ENCODE data around the gene GPR17.

DNA sequence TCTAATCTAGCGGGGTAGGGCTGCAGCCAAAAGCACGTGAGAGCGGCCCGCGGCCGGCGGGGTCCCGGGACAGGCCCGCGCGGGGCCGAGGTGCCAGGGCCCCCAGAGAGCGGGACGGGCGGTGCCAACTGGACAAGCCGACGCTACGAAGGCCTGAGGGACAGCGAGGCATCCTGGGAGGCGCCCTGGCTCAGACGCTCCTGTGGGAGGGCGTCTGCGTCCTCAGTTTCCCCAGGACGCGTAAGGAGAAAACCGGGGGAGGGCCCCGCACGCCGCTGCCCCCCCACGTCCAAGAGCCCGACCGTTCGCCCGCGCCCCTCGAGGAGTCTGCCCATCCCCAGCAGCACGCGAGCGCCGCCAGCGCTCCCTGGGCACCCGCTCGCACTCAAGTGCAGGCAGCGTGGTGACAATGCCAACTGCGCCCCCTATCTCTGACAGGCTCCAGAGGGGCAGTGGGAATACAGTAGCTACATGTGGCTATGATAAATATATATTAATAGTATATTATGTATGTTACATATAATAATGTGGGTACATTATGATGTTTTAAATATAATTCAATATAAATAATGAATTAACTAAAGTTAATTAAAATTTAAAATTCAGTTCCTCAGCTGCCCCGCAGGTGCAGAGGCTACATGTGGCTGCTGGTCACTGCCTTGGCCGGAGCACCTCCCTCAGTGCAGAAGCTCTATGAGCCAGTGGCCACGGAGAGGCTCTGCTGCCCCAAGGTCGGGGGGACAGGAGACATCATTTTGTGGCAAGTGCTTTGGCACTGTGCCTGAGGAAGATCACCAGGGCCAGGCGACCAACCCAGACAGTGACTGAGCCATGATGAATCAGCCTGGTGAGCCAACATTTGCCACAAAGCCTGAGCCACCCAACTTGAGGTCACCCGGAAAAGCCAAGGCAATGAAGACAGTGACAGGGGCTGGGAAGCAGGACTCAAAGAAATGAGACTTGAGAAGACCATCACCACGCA, 49.8 kb downstream of the GPR17 start:
- TF ChIP-seq CTCF (IDR thresholded peaks at IDR 0.05): peak in 4 of 6 experiments; percentile 24 to 55 (median 38)
- no peak for TF ChIP-seq POLR2A (IDR thresholded peaks at IDR 0.05)
